K562 (cell line): ENCODE data around the gene EZH1. TPM values are rescaled to one million over a fixed set of nuclear protein-coding genes. Genes with fewer than 3 reads are reported as not detected.

Source experiments
- C11orf30 ChIP-seq: fragments of 450-650 bp; IDR thresholded peaks from 2 replicates; pipeline ENCODE4 v1.6.1; 2016; ENCODE audit warnings: low read depth, mild to moderate bottlenecking
- DIDO1 ChIP-seq: fragments of 450-650 bp; IDR thresholded peaks from 2 replicates; pipeline ENCODE4 v1.6.1; 2016; ENCODE audit warnings: low read depth, missing biosample characterization, missing genetic modification characterization
- MCM2 ChIP-seq: fragments of 450-650 bp; IDR thresholded peaks from 2 replicates; pipeline ENCODE4 v1.6.1; 2017; ENCODE audit warnings: low read depth, mild to moderate bottlenecking
- SMAD4 ChIP-seq: fragments of 250-450 bp; sonication (Bioruptor Pico); conservative IDR thresholded peaks from 2 replicates; pipeline ENCODE4 v1.8.0; 2021; ENCODE audit warnings: inconsistent platforms, mild to moderate bottlenecking, moderate library complexity
- STAG1 ChIP-seq: sonication (generic); formaldehyde crosslinking; IDR thresholded peaks from 2 replicates; pipeline ENCODE4 v1.5.0; 2020; ENCODE audit warnings: missing genetic modification reagents, borderline replicate concordance
- TSHZ1 ChIP-seq: fragments of 250-450 bp; sonication (Bioruptor Pico); IDR thresholded peaks from 2 replicates; pipeline ENCODE4 v1.4.0; 2020; ENCODE audit warnings: mild to moderate bottlenecking, moderate library complexity
- ZBTB5 ChIP-seq: fragments of 450-650 bp; IDR thresholded peaks from 2 replicates; pipeline ENCODE4 v1.6.1; 2017; ENCODE audit warnings: antibody characterized with exemption
- ZNF134 ChIP-seq: fragments of 250-450 bp; sonication (Bioruptor Pico); conservative IDR thresholded peaks from 2 replicates; pipeline ENCODE4 v1.4.0; 2020
- polyA plus RNA-seq, 8 experiments: library from polyadenylated mRNA; depleted of rRNA in 4 of 8; stranded (reverse) in 5 of 8; unstranded in 3 of 8; fragments of >200 nt; fragmentation: Nextera tagmentation in 2 of 8; fragmentation: Illumina TruSeq in 1 of 8; extraction: Ambion mirVana in 2 of 8; extraction: Trizol in 1 of 8; gene quantifications; 2 replicates each; pipeline versions ENCODE4 v1.2.1 to v1.2.3, GENCODE V29; 2011 to 2014; ENCODE audit warnings: inconsistent platforms in 1 of 8, missing spikeins in 1 of 8
- total RNA-seq, 7 experiments: library from RNA; depleted of rRNA in 6 of 7; stranded (reverse); fragments of >200 nt in 6 of 7; fragmentation: Illumina TruSeq in 2 of 7; extraction: Trizol in 2 of 7; gene quantifications; 2 replicates each; pipeline versions ENCODE4 v1.2.1 to v1.2.3, GENCODE V29; 2011 to 2021; ENCODE audit warnings: low replicate concordance in 1 of 7

The EZH1 gene
- total and polyA plus RNA-seq, 9 of the 15 experiments (the other 6 are each of a cell fraction or from before 2014, with no cell fraction given) = 8.6 to 40.8 (median 22.9) TPM

- TF ChIP-seq TSHZ1 (CRISPR knock-in tag) (no peak; the same call in 1 of the 2 replicates), SMAD4 (CRISPR knock-in tag) (peak; percentile 64), STAG1 (CRISPR knock-in tag) (no peak), ZNF134 (CRISPR knock-in tag) (no peak), ZBTB5 (no peak), C11orf30 (no peak), DIDO1 (no peak), MCM2 (no peak)
- TF ChIP-seq, all 486 proteins: peak for 24
Observed at GRCh38 chr17:42657824-42658588, 86.8 kb downstream of the EZH1 start (continued).
